Embryonic facial prominence (tissue), 1 donor: ENCODE data around the gene NCAM1.

ENCODE experiments used
- DNase-seq: peaks from one replicate; pipeline ENCODE4 v3.0.0-alpha.2; 2016; ENCODE audit errors: extremely low spot score

The NCAM1 gene

GRCh38 chr11:113168354-113169342 is 207.4 kb downstream of the NCAM1 start:
- DNase-seq = no peak

- DNase-seq = no peak
These were observed 211.2 kb downstream of the NCAM1 start for GRCh38 chr11:113172382-113172951.

- DNase-seq = no peak
These were observed 211.9 kb downstream of the NCAM1 start for GRCh38 chr11:113173126-113173525.

- DNase-seq = no peak
These were observed 213.7 kb downstream of the NCAM1 start for GRCh38 chr11:113174882-113175281.

- no peak for DNase-seq
These were observed 215.6 kb downstream of the NCAM1 start for GRCh38 chr11:113176599-113177360.

- no peak for DNase-seq
These were observed 216.5 kb downstream of the NCAM1 start for GRCh38 chr11:113177671-113178070.

GRCh38 chr11:113178381-113179070 is 217.3 kb downstream of the NCAM1 start:
- no peak for DNase-seq

- DNase-seq = no peak
These were observed 218.0 kb downstream of the NCAM1 start for GRCh38 chr11:113179181-113179704.

GRCh38 chr11:113181094-113181493 is 219.9 kb downstream of the NCAM1 start:
- no peak for DNase-seq

- no peak for DNase-seq
These were observed 221.1 kb downstream of the NCAM1 start for GRCh38 chr11:113182288-113182687.

GRCh38 chr11:113184498-113184897 is 223.3 kb downstream of the NCAM1 start:
- no peak for DNase-seq

GRCh38 chr11:113188371-113188834 is 227.2 kb downstream of the NCAM1 start:
- DNase-seq = no peak

GRCh38 chr11:113189909-113190667 is 228.9 kb downstream of the NCAM1 start:
- DNase-seq = no peak

- no peak for DNase-seq
These were observed 231.1 kb downstream of the NCAM1 start for GRCh38 chr11:113192121-113192925.

GRCh38 chr11:113193016-113193415 is 231.8 kb downstream of the NCAM1 start:
- DNase-seq = no peak

GRCh38 chr11:113193946-113194345 is 232.7 kb downstream of the NCAM1 start:
- no peak for DNase-seq

GRCh38 chr11:113195728-113196127 is 234.5 kb downstream of the NCAM1 start:
- DNase-seq = no peak

GRCh38 chr11:113197446-113197845 is 236.2 kb downstream of the NCAM1 start:
- no peak for DNase-seq

- no peak for DNase-seq
These were observed 237.9 kb downstream of the NCAM1 start for GRCh38 chr11:113198972-113199661.
